ENCODE measurements around the gene PRSS36. TPM values are rescaled to one million over a fixed set of nuclear protein-coding genes. Genes with fewer than 3 reads are reported as not detected.

The PRSS36 gene
- total RNA-seq, 1 donor from 2014 or later = 1.4 TPM

- H3K4me3 ChIP-seq = no peak overlapping the region
- intact Hi-C loops (cut with micrococcal nuclease) = no loop called here
- H3K9me3 ChIP-seq (replicated peaks) = no peaks in the 10 kb centered on the region
- no peak for TF ChIP-seq CTCF (IDR thresholded peaks at IDR 0.05; ENCODE audit: borderline replicate concordance)
- no peak for DNase-seq
- H3K27ac ChIP-seq (replicated peaks) = no peak overlapping the region
- no peaks in the 10 kb centered on the region for H3K27me3 ChIP-seq (ENCODE audit: low read depth)
- peaks cover 46% of the 10 kb centered on the region for H3K4me1 ChIP-seq
- H3K36me3 ChIP-seq = peaks cover 21% of the 10 kb centered on the region
These were observed 13.6 kb downstream of the PRSS36 start for GRCh38 chr16:31136287-31136662.

- H3K4me3 ChIP-seq = no peak within 1 kb of the TSS
- DNase-seq = no peak
- no peak within 1 kb of the TSS for H3K27ac ChIP-seq (replicated peaks)
- H3K27me3 ChIP-seq (ENCODE audit: low read depth) = no peaks in the 10 kb centered on the region
- TF ChIP-seq CTCF (IDR thresholded peaks at IDR 0.05; ENCODE audit: borderline replicate concordance) = no peak
- H3K36me3 ChIP-seq = peaks cover 27% of the 10 kb centered on the region
- intact Hi-C loops (cut with micrococcal nuclease) = no loop called here
- peaks cover 41% of the 10 kb centered on the region for H3K4me1 ChIP-seq
- H3K9me3 ChIP-seq (replicated peaks) = no peaks in the 10 kb centered on the region
These were observed 14.2 kb downstream of the PRSS36 start, which contains the start of gene PRSS8 for GRCh38 chr16:31135535-31136286. TSS of gene PRSS8 (minus strand) at chr16:31135727. CDS start at chr16:31135498, 229 bp downstream.

DNA sequence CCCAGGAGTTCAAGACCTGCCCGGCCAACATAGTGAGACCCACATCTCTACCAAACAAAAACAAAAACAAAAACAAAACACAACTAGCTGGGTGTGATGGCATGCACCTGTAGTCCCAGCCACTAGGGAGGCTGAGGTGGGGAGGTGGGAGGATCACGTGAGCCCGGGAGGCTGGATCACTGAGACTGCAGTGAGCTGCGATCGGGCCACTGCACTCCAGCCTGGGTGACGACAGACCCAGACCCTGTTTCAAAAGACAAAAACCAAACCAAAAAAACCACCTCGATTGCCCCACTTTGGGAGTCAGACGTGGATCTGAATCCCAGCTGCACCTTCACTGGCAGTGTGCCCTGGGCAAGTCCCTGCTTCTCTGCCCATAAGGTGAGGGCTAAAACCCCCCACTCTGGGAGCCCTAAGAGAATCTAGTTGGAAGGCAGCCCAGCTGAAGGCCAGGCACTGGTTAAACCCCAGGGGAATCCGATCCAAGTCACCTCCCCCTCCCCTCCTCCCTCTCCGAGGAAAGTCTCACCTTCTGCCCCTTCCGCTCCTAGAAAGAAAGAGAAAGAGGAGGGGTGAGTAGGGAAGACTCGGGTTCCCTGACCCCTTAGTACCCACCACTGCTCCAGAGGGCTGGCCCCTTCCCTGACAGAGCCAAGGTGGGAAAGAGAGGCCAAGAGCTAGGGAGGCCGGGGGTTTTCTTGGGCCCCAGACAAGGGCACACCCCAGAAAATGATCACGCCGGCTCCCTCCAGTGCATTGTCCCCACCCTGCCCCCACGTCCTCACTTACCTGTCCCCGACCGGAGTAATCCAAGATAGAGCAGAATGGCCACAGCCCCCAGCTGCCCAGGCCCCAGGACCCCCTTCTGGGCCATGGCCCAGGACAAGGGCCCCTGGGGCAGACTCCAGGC, 15.0 kb downstream of the PRSS36 start:
- intact Hi-C loops (cut with micrococcal nuclease) = no loop called here
- Histone ChIP-seq H3K36me3 (peaks cover 35% of the 10 kb centered on the region), H3K27ac (replicated peaks) (no peak overlapping the region), H3K4me3 (no peak overlapping the region), H3K27me3 (ENCODE audit: low read depth) (no peaks in the 10 kb centered on the region), H3K9me3 (replicated peaks) (no peaks in the 10 kb centered on the region), H3K4me1 (peaks cover 35% of the 10 kb centered on the region)
- DNase-seq = no peak
- TF ChIP-seq CTCF (IDR thresholded peaks at IDR 0.05; ENCODE audit: borderline replicate concordance) = no peak

DNA sequence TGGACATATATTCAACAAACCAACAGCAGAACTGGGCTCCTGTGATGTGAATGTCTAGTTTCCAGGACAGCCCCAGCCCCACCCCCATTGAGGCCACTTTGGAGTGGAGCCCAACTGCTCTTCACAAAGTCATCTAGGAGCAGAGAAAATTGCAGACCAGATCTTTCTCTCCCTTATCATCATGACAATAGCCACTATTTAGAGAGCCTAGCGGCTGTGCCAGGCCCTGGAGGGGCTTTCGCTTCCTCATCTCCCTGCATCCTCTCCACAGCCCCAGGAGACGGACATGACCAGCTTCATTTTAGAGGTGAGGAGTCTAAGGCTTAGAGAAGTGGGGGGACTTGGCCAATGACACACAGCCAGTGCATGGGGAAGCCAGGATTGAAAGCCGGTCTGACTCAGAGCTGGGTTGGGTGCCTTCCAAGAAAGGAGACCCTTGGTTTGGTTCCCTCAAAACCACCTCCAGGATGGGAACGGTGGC, 15.7 kb downstream of the PRSS36 start:
- H3K4me3 ChIP-seq = no peak overlapping the region
- intact Hi-C loops (cut with micrococcal nuclease) = no loop called here
- peaks cover 40% of the 10 kb centered on the region for H3K4me1 ChIP-seq
- H3K9me3 ChIP-seq (replicated peaks) = no peaks in the 10 kb centered on the region
- DNase-seq = no peak
- H3K36me3 ChIP-seq = peaks cover 43% of the 10 kb centered on the region
- H3K27ac ChIP-seq (replicated peaks) = no peak overlapping the region
- no peaks in the 10 kb centered on the region for H3K27me3 ChIP-seq (ENCODE audit: low read depth)
- TF ChIP-seq CTCF (IDR thresholded peaks at IDR 0.05; ENCODE audit: borderline replicate concordance) = no peak

- no peaks in the 10 kb centered on the region for H3K27me3 ChIP-seq (ENCODE audit: low read depth)
- no peak overlapping the region for H3K27ac ChIP-seq (replicated peaks)
- peaks cover 40% of the 10 kb centered on the region for H3K4me1 ChIP-seq
- no peak for TF ChIP-seq CTCF (IDR thresholded peaks at IDR 0.05; ENCODE audit: borderline replicate concordance)
- peaks cover 48% of the 10 kb centered on the region for H3K36me3 ChIP-seq
- H3K4me3 ChIP-seq = no peak overlapping the region
- no peak for DNase-seq
- no peaks in the 10 kb centered on the region for H3K9me3 ChIP-seq (replicated peaks)
- intact Hi-C loops (cut with micrococcal nuclease) = no loop called here
These were observed 16.8 kb downstream of the PRSS36 start for GRCh38 chr16:31133046-31133501.
